GM18498 (cell line): ENCODE data around the gene SLBP.
"Not testable (repeated sequence)": the region's sequence is repeated elsewhere in the genome, so short reads cannot be mapped to it uniquely, and the experiment has no call there.

Experiments used
- ATAC-seq: cut with Tn5 transposase; IDR thresholded peaks from one replicate; pipeline ENCODE4 v1.9.1; 2021; ENCODE audit warnings: mild to moderate bottlenecking, moderate library complexity; ENCODE audit not compliant: unreplicated experiment

SLBP gene

GRCh38 chr4:1678244-1678643 lies 33.9 kb downstream of the SLBP start:
- ATAC-seq, result no peak

GRCh38 chr4:1676605-1677525 lies 35.3 kb downstream of the SLBP start:
- ATAC-seq, result no peak

GRCh38 chr4:1675802-1676137 lies 36.3 kb downstream of the SLBP start:
- no peak for ATAC-seq

GRCh38 chr4:1675136-1675801 lies 36.9 kb downstream of the SLBP start:
- ATAC-seq, result no peak

GRCh38 chr4:1674682-1675081 lies 37.4 kb downstream of the SLBP start:
- no peak for ATAC-seq

- ATAC-seq, result no peak
These were observed 38.4 kb downstream of the SLBP start for GRCh38 chr4:1673671-1674070.

GRCh38 chr4:1671011-1671410 lies 41.1 kb downstream of the SLBP start:
- ATAC-seq, result not testable (repeated sequence)

- no peak for ATAC-seq
These were observed 41.8 kb downstream of the SLBP start for GRCh38 chr4:1670279-1670678.

- no peak for ATAC-seq
These were observed 42.3 kb downstream of the SLBP start for GRCh38 chr4:1669850-1670249.

- ATAC-seq, result no peak
These were observed 42.8 kb downstream of the SLBP start for GRCh38 chr4:1669270-1669669.

- ATAC-seq, result no peak
These were observed 43.7 kb downstream of the SLBP start for GRCh38 chr4:1668488-1668840.

GRCh38 chr4:1667273-1667672 lies 44.8 kb downstream of the SLBP start:
- ATAC-seq, result no peak

- no peak for ATAC-seq
These were observed 45.7 kb downstream of the SLBP start for GRCh38 chr4:1666391-1666790.

GRCh38 chr4:1664141-1664540 lies 48.0 kb downstream of the SLBP start:
- ATAC-seq, result no peak

- no peak for ATAC-seq
These were observed 48.6 kb downstream of the SLBP start for GRCh38 chr4:1663549-1663948.

GRCh38 chr4:1661695-1662094 lies 50.4 kb downstream of the SLBP start:
- no peak for ATAC-seq

- ATAC-seq, result no peak
These were observed 51.0 kb downstream of the SLBP start for GRCh38 chr4:1660948-1661677.

GRCh38 chr4:1659104-1660043 lies 52.7 kb downstream of the SLBP start:
- ATAC-seq, result no peak

GRCh38 chr4:1658581-1658980 lies 53.5 kb downstream of the SLBP start:
- no peak for ATAC-seq

- ATAC-seq, result no peak
These were observed 54.0 kb downstream of the SLBP start for GRCh38 chr4:1658146-1658545.

GRCh38 chr4:1656986-1657385 lies 55.1 kb downstream of the SLBP start:
- no peak for ATAC-seq
